ENCODE measurements around the gene RALGPS1. TPM values are rescaled to one million over a fixed set of nuclear protein-coding genes. Genes with fewer than 3 reads are reported as not detected.

RALGPS1 gene
- total RNA-seq, 2 experiments from 2014 or later = 14.1 to 14.4 TPM

DNA sequence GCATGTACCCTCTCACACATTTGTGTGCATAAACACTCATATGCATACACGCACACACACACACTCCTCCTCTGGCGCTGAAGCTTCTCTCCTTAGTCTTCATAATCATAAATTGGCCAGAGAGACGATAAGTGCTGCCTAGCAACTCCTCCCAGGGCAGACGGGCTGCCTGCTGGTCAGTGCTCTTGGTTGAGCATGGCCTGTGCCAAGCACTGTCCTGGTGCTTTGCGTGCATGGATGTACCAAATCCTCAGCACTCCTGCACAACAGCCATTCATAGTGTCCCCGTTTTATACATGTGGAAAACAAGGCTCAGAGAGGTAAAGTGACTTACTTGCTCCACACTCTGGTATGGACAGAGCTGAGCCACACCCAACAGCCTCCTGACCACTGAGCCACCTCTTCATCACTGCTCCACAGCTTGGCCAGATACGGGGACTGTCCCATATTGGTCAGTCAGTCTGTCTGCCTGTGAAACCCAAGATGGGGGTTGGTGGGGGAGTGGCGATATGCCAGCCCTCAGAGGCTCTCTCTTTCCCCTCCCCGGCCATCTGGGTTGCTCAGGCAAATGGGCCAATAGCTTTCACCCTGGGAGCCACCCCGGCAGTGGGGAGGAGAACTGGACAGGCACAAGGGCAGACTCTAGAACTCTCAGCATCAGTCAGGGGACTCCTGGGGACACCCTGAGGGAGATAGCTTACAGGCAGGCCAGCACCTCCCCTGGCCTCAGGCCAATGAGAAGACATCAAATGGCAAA is 285.7 kb downstream of the RALGPS1 start:
- H3K4me3 ChIP-seq (ENCODE audit: low read depth, low read length, poor library complexity, severe bottlenecking) = no peak overlapping the region
- no TSS peak for BruUV-seq (replicated peaks)
- H3K4me2 ChIP-seq (ENCODE audit: low read length) = no peak overlapping the region
- no peaks in the 10 kb centered on the region for H4K20me1 ChIP-seq (ENCODE audit: insufficient read depth, low read length)
- intact Hi-C loops (cut with micrococcal nuclease; ENCODE audit: unreplicated experiment) = no loop called here
- no peak overlapping the region for H2AFZ ChIP-seq (ENCODE audit: low read length)
- no peak for DNase-seq (ENCODE audit: low spot score)
- no peak overlapping the region for H3K27ac ChIP-seq (ENCODE audit: low read depth, low read length, poor library complexity, severe bottlenecking)
- no peaks in the 10 kb centered on the region for H3K9me3 ChIP-seq (ENCODE audit: low read length)
- ChIA-PET POLR2A (no interaction called here), CTCF (ENCODE audit: unreplicated experiment) (no interaction called here)
- H3K4me1 ChIP-seq (ENCODE audit: insufficient read depth, low read length, poor library complexity, severe bottlenecking) = peaks cover 3% of the 10 kb centered on the region
- H3K9me2 ChIP-seq (ENCODE audit: insufficient read depth, low read length) = no peaks in the 10 kb centered on the region
- TF ChIP-seq EZH2phosphoT487 (IDR thresholded peaks at IDR 0.05; ENCODE audit: borderline replicate concordance, low read depth, low read length) = no peak
- TF ChIP-seq, protein P1, sequence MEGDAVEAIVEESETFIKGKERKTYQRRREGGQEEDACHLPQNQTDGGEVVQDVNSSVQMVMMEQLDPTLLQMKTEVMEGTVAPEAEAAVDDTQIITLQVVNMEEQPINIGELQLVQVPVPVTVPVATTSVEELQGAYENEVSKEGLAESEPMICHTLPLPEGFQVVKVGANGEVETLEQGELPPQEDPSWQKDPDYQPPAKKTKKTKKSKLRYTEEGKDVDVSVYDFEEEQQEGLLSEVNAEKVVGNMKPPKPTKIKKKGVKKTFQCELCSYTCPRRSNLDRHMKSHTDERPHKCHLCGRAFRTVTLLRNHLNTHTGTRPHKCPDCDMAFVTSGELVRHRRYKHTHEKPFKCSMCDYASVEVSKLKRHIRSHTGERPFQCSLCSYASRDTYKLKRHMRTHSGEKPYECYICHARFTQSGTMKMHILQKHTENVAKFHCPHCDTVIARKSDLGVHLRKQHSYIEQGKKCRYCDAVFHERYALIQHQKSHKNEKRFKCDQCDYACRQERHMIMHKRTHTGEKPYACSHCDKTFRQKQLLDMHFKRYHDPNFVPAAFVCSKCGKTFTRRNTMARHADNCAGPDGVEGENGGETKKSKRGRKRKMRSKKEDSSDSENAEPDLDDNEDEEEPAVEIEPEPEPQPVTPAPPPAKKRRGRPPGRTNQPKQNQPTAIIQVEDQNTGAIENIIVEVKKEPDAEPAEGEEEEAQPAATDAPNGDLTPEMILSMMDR (conservative IDR thresholded peaks at IDR 0.05; ENCODE audit: low read length) = no peak
- H3K79me2 ChIP-seq (ENCODE audit: insufficient read depth, low read depth, low read length) = no peaks in the 10 kb centered on the region
- no peaks in the 10 kb centered on the region for H3K36me3 ChIP-seq (ENCODE audit: insufficient read depth, low read length)

DNA sequence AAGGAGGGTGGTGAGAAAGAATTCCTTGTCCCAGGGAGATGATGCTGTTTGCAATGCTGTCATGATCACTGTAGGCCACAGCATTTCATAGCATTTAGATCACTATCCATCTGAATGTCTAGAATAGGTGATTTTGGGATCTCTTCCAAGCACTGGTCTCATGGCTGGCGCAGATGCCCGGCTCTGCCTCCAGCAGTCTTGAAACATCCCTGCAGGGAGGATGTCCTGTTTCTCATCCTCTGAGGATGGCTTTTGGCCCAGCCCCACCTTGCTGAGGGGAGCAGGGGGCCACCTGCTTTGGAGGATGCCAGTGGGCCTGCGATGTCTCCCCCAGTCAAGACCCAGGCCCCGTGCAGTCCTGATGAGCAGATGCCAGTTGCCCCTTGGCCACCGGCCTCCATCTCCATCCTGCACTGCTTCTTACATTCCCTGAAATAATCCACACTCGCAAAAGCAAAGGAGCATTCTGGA is 286.5 kb downstream of the RALGPS1 start:
- TF ChIP-seq EZH2phosphoT487 (IDR thresholded peaks at IDR 0.05; ENCODE audit: borderline replicate concordance, low read depth, low read length) = no peak
- TF ChIP-seq, protein P1 (conservative IDR thresholded peaks at IDR 0.05; ENCODE audit: low read length) = no peak
- Histone ChIP-seq H3K4me1 (ENCODE audit: insufficient read depth, low read length, poor library complexity, severe bottlenecking) (peaks cover 3% of the 10 kb centered on the region), H4K20me1 (ENCODE audit: insufficient read depth, low read length) (no peaks in the 10 kb centered on the region), H3K79me2 (ENCODE audit: insufficient read depth, low read depth, low read length) (no peaks in the 10 kb centered on the region), H3K27ac (ENCODE audit: low read depth, low read length, poor library complexity, severe bottlenecking) (no peak overlapping the region), H3K4me3 (ENCODE audit: low read depth, low read length, poor library complexity, severe bottlenecking) (no peak overlapping the region), H3K9me2 (ENCODE audit: insufficient read depth, low read length) (no peaks in the 10 kb centered on the region), H3K4me2 (ENCODE audit: low read length) (no peak overlapping the region), H2AFZ (ENCODE audit: low read length) (no peak overlapping the region), H3K9me3 (ENCODE audit: low read length) (no peaks in the 10 kb centered on the region), H3K36me3 (ENCODE audit: insufficient read depth, low read length) (no peaks in the 10 kb centered on the region)
- intact Hi-C loops (cut with micrococcal nuclease; ENCODE audit: unreplicated experiment) = no loop called here
- ChIA-PET CTCF (ENCODE audit: unreplicated experiment) (interaction anchor here (1.0 kb wide), 1 partner anchor 195 kb away, joined by 3 read pairs; no protein-coding TSS in a partner anchor), POLR2A (no interaction called here)
- no peak for DNase-seq (ENCODE audit: low spot score)
- no TSS peak for BruUV-seq (replicated peaks)

DNA sequence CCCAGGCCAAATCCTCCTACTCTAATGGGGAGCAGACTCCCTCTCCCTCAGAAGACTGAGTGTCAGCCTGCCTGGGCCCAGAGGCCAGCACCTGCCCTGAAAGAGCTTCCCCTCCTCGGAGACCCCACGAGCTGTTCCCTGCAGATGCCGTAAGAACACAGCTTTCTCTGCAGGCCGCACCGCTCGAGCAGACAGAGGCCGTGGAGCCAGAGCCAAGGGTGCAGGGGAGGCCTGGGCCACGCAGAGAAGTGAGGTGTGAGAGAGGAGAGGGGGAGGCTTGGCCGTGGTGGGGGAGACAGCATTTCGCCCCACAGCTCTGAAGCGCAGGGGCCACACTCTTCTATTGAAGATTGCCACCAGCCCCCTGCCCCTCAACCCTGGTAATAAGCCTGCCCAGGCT is 287.1 kb downstream of the RALGPS1 start:
- intact Hi-C loops (cut with micrococcal nuclease; ENCODE audit: unreplicated experiment) = no loop called here
- Histone ChIP-seq H3K27ac (ENCODE audit: low read depth, low read length, poor library complexity, severe bottlenecking) (no peak overlapping the region), H3K36me3 (ENCODE audit: insufficient read depth, low read length) (no peaks in the 10 kb centered on the region), H3K9me3 (ENCODE audit: low read length) (no peaks in the 10 kb centered on the region), H3K4me2 (ENCODE audit: low read length) (no peak overlapping the region), H3K4me1 (ENCODE audit: insufficient read depth, low read length, poor library complexity, severe bottlenecking) (peaks cover 3% of the 10 kb centered on the region), H3K4me3 (ENCODE audit: low read depth, low read length, poor library complexity, severe bottlenecking) (no peak overlapping the region), H4K20me1 (ENCODE audit: insufficient read depth, low read length) (no peaks in the 10 kb centered on the region), H3K79me2 (ENCODE audit: insufficient read depth, low read depth, low read length) (no peaks in the 10 kb centered on the region), H2AFZ (ENCODE audit: low read length) (no peak overlapping the region), H3K9me2 (ENCODE audit: insufficient read depth, low read length) (no peaks in the 10 kb centered on the region)
- no peak for DNase-seq (ENCODE audit: low spot score)
- no TSS peak for BruUV-seq (replicated peaks)
- CTCF ChIA-PET (ENCODE audit: unreplicated experiment) = interaction anchor here (1.0 kb wide), 1 partner anchor 195 kb away, joined by 3 read pairs; no protein-coding TSS in a partner anchor
- POLR2A ChIA-PET = no interaction called here
- TF ChIP-seq, protein P1 (conservative IDR thresholded peaks at IDR 0.05; ENCODE audit: low read length) = no peak
- no peak for TF ChIP-seq EZH2phosphoT487 (IDR thresholded peaks at IDR 0.05; ENCODE audit: borderline replicate concordance, low read depth, low read length)

Measured in OCI-LY7 (cell line).